ENCODE data around the gene SRPK1. TPM values are rescaled to one million over a fixed set of nuclear protein-coding genes. Genes with fewer than 3 reads are reported as not detected.
A peak's percentile ranks its signal among the peaks of the same experiment; 100 is the strongest.

SRPK1 gene
- total RNA-seq = 10 to 100 TPM; 25.7 to 47.9 (median 40.8) TPM
- polyA plus RNA-seq = 10 to 100 TPM; 17.4 to 36.6 (median 34.7) TPM

- Histone ChIP-seq H3K4me1 (peaks cover 0 to 31% (median 21%) of the 10 kb centered on the region in 4 donors), H3K36me3 (no peaks in the 10 kb centered on the region), H3K9me3 (no peaks in the 10 kb centered on the region), H3K27me3 (no peaks in the 10 kb centered on the region), H3K4me3 (peak within 1 kb of the TSS; percentile 67 to 99 (median 88)), H3K27ac (peak within 1 kb of the TSS; percentile 77 to 83 (median 78))
- intact Hi-C loops (cut with DNase I) = loop anchor here (5.0 kb wide), 1 partner anchor 176 kb away; no protein-coding TSS in a partner anchor
- WGBS, 2 donors = 0 to 1% methylated on average over 69 of the region's 69 CpGs
- peak; percentile 93 for DNase-seq
- TF ChIP-seq POLR2AphosphoS5 (IDR thresholded peaks at IDR 0.05) (peak; percentile 45 to 78 (median 72)), POLR2A (IDR thresholded peaks at IDR 0.05) (peak in 1 of 2 donors; percentile 40), EP300 (IDR thresholded peaks at IDR 0.05) (no peak)
- TF ChIP-seq, protein P1, sequence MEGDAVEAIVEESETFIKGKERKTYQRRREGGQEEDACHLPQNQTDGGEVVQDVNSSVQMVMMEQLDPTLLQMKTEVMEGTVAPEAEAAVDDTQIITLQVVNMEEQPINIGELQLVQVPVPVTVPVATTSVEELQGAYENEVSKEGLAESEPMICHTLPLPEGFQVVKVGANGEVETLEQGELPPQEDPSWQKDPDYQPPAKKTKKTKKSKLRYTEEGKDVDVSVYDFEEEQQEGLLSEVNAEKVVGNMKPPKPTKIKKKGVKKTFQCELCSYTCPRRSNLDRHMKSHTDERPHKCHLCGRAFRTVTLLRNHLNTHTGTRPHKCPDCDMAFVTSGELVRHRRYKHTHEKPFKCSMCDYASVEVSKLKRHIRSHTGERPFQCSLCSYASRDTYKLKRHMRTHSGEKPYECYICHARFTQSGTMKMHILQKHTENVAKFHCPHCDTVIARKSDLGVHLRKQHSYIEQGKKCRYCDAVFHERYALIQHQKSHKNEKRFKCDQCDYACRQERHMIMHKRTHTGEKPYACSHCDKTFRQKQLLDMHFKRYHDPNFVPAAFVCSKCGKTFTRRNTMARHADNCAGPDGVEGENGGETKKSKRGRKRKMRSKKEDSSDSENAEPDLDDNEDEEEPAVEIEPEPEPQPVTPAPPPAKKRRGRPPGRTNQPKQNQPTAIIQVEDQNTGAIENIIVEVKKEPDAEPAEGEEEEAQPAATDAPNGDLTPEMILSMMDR (IDR thresholded peaks at IDR 0.05) = no peak
Measured at GRCh38 chr6:35920793-35921732, at the start of gene SRPK1. Gene SRPK1, minus strand, starts transcription at chr6:35921098. Its CDS starts 42 bp downstream, at chr6:35921056.

- H3K4me3 ChIP-seq = no peak overlapping the region
- H3K9me3 ChIP-seq = no peaks in the 10 kb centered on the region
- no peak overlapping the region for H3K27ac ChIP-seq
- intact Hi-C loops (cut with DNase I) = no loop called here
- 90 to 91% methylated on average over 4 of the region's 4 CpGs for WGBS, 2 donors
- TF ChIP-seq, protein P1 (IDR thresholded peaks at IDR 0.05) = no peak
- TF ChIP-seq POLR2AphosphoS5 (IDR thresholded peaks at IDR 0.05) (no peak), POLR2A (IDR thresholded peaks at IDR 0.05) (no peak), EP300 (IDR thresholded peaks at IDR 0.05) (no peak)
- no peaks in the 10 kb centered on the region for H3K27me3 ChIP-seq
- no peaks in the 10 kb centered on the region for H3K36me3 ChIP-seq
- H3K4me1 ChIP-seq = peaks cover 0 to 11% (median 6%) of the 10 kb centered on the region in 4 donors
- no peak for DNase-seq
Measured at GRCh38 chr6:35970181-35970580, 49.3 kb upstream of the SRPK1 start.

GRCh38 chr6:35969646-35970045 lies 48.7 kb upstream of the SRPK1 start:
- TF ChIP-seq POLR2AphosphoS5 (IDR thresholded peaks at IDR 0.05) = no peak
- TF ChIP-seq, protein P1 (IDR thresholded peaks at IDR 0.05) = no peak
- no peak for TF ChIP-seq EP300 (IDR thresholded peaks at IDR 0.05)
- no peak for TF ChIP-seq POLR2A (IDR thresholded peaks at IDR 0.05)
- intact Hi-C loops (cut with DNase I) = no loop called here

DNA sequence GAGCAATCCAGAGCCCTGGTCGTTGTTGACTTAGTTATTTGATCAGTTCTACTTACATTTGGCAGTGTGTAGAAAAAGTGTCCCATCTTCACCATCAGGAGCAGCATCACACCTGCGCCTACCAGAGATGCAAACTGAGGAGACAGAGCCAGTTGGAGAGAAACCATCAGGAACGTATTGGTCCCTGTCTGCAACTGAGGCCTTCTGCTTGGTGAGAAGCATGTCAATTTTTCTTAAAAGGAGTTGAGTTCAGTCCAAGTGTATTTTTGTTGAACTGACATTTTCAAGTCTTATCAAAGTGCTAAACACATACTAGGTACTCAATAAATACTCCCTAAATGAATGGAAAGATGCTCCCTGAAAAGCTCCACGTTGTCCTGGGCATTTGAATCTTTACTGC lies 47.9 kb upstream of the SRPK1 start:
- Histone ChIP-seq H3K4me3 (no peak overlapping the region), H3K27me3 (no peaks in the 10 kb centered on the region), H3K9me3 (no peaks in the 10 kb centered on the region), H3K36me3 (no peaks in the 10 kb centered on the region), H3K4me1 (peaks cover 0 to 11% (median 6%) of the 10 kb centered on the region in 4 donors), H3K27ac (no peak overlapping the region)
- DNase-seq = no peak
- intact Hi-C loops (cut with DNase I) = no loop called here
- TF ChIP-seq, protein P1 (IDR thresholded peaks at IDR 0.05) = no peak
- TF ChIP-seq POLR2AphosphoS5 (IDR thresholded peaks at IDR 0.05) (no peak), POLR2A (IDR thresholded peaks at IDR 0.05) (no peak), EP300 (IDR thresholded peaks at IDR 0.05) (no peak)
- 90 to 94% methylated on average over 4 of the region's 4 CpGs for WGBS, 2 donors

More at GRCh38 chr6:35969646-35970045, 48.7 kb upstream of the SRPK1 start:
- Histone ChIP-seq H3K27ac (no peak overlapping the region), H3K4me3 (no peak overlapping the region), H3K36me3 (no peaks in the 10 kb centered on the region), H3K9me3 (no peaks in the 10 kb centered on the region), H3K4me1 (peaks cover 0 to 11% (median 6%) of the 10 kb centered on the region in 4 donors), H3K27me3 (no peaks in the 10 kb centered on the region)
- DNase-seq = no peak

All from sigmoid colon (tissue), 7 donors.